Cerebellar cortex (tissue), 1 donor: ENCODE measurements around the gene RAB11FIP3.

Experiments used
- DNase-seq: peaks from one replicate; pipeline ENCODE4 v3.0.0-alpha.2; 2015; ENCODE audit warnings: low spot score

RAB11FIP3 gene

GRCh38 chr16:567373-568256 is 142.2 kb downstream of the RAB11FIP3 start:
- DNase-seq = no peak

GRCh38 chr16:568401-569258 is 143.2 kb downstream of the RAB11FIP3 start:
- peak; percentile 52 for DNase-seq

GRCh38 chr16:569445-570254 is 144.2 kb downstream of the RAB11FIP3 start, which contains the start of gene PIGQ:
TSS of gene PIGQ (plus strand) at chr16:569968. CDS start at chr16:574075, 4,107 bp downstream.
- peak; percentile 53 for DNase-seq
